Kidney glomerular epithelial cell (primary cell): ENCODE measurements around the gene BBS5.
A peak's percentile ranks its signal among the peaks of the same experiment; 100 is the strongest.
"Not testable (repeated sequence)": the region's sequence is repeated elsewhere in the genome, so short reads cannot be mapped to it uniquely, and the experiment has no call there.

ENCODE experiments used
- DNase-seq: peaks from one replicate; lab custom pipeline; 2025; lab: John Stamatoyannopoulos, UW

BBS5 gene

GRCh38 chr2:169479257-169480078 is at the start of gene BBS5:
BBS5 (plus strand) TSS chr2:169479494; CDS start chr2:169479554, 60 bp downstream.
- DNase-seq = peak; percentile 72

- DNase-seq = not testable (repeated sequence)
These were observed 47.5 kb upstream of the BBS5 start for GRCh38 chr2:169431772-169432171.

- not testable (repeated sequence) for DNase-seq
These were observed 45.1 kb upstream of the BBS5 start for GRCh38 chr2:169434236-169434635.

GRCh38 chr2:169438466-169439072 is 40.7 kb upstream of the BBS5 start:
- DNase-seq = no peak

GRCh38 chr2:169439900-169440299 is 39.4 kb upstream of the BBS5 start:
- no peak for DNase-seq

- no peak for DNase-seq
These were observed 32.8 kb upstream of the BBS5 start for GRCh38 chr2:169446452-169446851.

GRCh38 chr2:169448316-169448715 is 31.0 kb upstream of the BBS5 start:
- no peak for DNase-seq

- no peak for DNase-seq
These were observed 30.4 kb upstream of the BBS5 start for GRCh38 chr2:169448865-169449264.

- DNase-seq = peak; percentile 3
These were observed 27.2 kb upstream of the BBS5 start for GRCh38 chr2:169452080-169452479.

- DNase-seq = not testable (repeated sequence)
These were observed 26.2 kb upstream of the BBS5 start for GRCh38 chr2:169453044-169453443.

GRCh38 chr2:169461143-169461542 is 18.2 kb upstream of the BBS5 start:
- DNase-seq = no peak

- no peak for DNase-seq
These were observed 16.2 kb upstream of the BBS5 start for GRCh38 chr2:169462896-169463695.

GRCh38 chr2:169464466-169464865 is 14.8 kb upstream of the BBS5 start:
- no peak for DNase-seq

- no peak for DNase-seq
These were observed 14.4 kb upstream of the BBS5 start for GRCh38 chr2:169464882-169465281.

- DNase-seq = no peak
These were observed 10.5 kb upstream of the BBS5 start for GRCh38 chr2:169468841-169469240.

- no peak for DNase-seq
These were observed 9.2 kb upstream of the BBS5 start for GRCh38 chr2:169469952-169470572.

- DNase-seq = no peak
These were observed 7.0 kb upstream of the BBS5 start for GRCh38 chr2:169472249-169472648.

- no peak for DNase-seq
These were observed 2.8 kb upstream of the BBS5 start for GRCh38 chr2:169476459-169476858.

GRCh38 chr2:169478339-169478738 is 955 bp upstream of the BBS5 start:
- DNase-seq = no peak

- no peak for DNase-seq
These were observed 493 bp upstream of the BBS5 start for GRCh38 chr2:169478745-169479256.

GRCh38 chr2:169480079-169480465 is 778 bp downstream of the BBS5 start:
- DNase-seq = no peak

- DNase-seq = no peak
These were observed 6.4 kb downstream of the BBS5 start for GRCh38 chr2:169485650-169486138.
